HG03565 (cell line): ENCODE results near the gene LSM11.

ENCODE experiments used
- ATAC-seq: cut with Tn5 transposase; IDR thresholded peaks from one replicate; pipeline ENCODE4 v1.9.1; 2021; ENCODE audit warnings: mild to moderate bottlenecking, moderate library complexity; ENCODE audit not compliant: unreplicated experiment

LSM11 gene

GRCh38 chr5:157766902-157767301, 23.4 kb downstream of the LSM11 start:
- no peak for ATAC-seq

- ATAC-seq, result no peak
Measured at GRCh38 chr5:157767689-157768088, 24.2 kb downstream of the LSM11 start.

DNA sequence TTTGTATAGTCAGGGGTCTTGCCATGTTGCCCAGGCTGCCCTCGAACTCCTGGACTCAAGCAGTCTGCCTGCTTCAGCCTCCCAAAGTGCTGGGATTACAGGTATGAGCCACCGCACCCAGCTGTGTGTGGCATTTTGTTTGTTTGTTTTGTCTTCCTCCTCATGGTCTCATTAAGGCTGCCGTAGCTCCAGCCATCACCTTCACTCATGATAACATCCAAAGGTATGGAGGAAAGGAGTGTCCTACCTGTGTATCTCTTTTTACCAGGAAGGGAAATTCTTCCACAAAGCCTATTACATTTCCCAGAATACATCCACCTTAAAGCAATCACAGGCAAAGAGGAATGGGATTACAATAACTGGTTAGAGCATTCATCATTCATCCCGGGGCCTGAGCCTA, 27.2 kb downstream of the LSM11 start:
- no peak for ATAC-seq

GRCh38 chr5:157772127-157772526, 28.6 kb downstream of the LSM11 start:
- no peak for ATAC-seq

GRCh38 chr5:157778121-157778805, 34.8 kb downstream of the LSM11 start:
- no peak for ATAC-seq

GRCh38 chr5:157779221-157779620, 35.7 kb downstream of the LSM11 start:
- no peak for ATAC-seq

DNA sequence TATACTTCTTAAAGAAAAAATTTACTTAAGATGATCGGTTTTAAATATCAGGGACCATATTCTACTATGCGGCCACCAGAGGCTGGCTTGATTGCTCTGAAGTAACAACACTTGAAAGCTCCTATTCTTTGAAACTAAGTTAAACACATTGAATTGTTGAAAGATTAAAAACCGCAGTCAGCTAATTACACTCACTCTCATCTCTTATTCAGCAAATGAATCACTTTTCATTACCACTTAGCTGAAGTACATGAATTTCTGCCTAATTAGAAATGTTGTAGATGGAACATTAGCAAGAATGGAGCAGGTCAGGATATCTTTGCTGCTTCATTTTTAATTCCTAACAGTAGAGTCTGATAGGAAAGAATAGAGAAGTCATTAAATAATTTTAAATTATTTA, 42.3 kb downstream of the LSM11 start:
- ATAC-seq, result no peak

GRCh38 chr5:157793301-157793700, 49.8 kb downstream of the LSM11 start:
- ATAC-seq, result no peak

DNA sequence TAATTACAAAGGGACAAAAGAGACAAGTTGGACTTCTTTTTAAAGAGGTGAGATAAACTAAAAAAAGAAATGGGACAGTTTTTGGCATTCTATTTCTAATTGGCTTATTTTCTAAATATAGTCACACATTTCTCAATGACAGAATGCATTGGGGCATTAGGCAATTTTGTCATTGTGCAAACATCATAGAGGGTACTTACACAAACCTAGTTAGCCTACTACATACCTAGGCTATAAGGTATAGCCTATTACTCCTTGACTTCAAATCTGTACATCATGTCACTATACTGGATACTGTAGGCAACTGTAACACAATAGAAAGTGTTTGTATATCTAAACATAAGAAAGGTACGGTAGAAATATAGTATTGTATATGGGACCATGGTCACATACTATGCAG, 56.1 kb downstream of the LSM11 start:
- ATAC-seq, result no peak

DNA sequence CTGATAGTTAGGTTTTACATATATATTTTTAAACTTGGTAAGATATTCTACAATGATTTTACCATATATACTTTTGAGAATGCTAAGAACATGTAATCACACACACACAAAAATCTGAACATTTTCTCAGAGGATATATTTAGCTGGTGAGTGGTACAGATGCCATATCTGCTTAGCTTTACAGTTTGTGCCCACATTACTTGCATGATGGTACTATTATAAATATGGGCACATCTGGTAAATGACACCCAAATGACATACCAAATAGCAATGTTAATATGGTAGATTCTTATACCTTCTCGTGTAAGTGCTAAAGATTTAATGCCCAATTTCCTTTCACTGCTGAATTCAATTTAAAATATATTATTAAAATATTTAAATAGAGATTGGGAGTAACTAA, 56.6 kb downstream of the LSM11 start:
- ATAC-seq, result no peak

GRCh38 chr5:157802736-157803135, 59.2 kb downstream of the LSM11 start:
- ATAC-seq, result no peak

- ATAC-seq, result no peak
Measured at GRCh38 chr5:157808043-157808442, 64.5 kb downstream of the LSM11 start.
